GM21528 (cell line): Measurements from ENCODE around the gene ABCC1.
"Not testable (repeated sequence)": the region's sequence is repeated elsewhere in the genome, so short reads cannot be mapped to it uniquely, and the experiment has no call there.

Source experiments
- ATAC-seq: cut with Tn5 transposase; IDR thresholded peaks from one replicate; pipeline ENCODE4 v1.9.1; 2021; ENCODE audit warnings: mild to moderate bottlenecking, moderate library complexity; ENCODE audit not compliant: unreplicated experiment, low FRiP score

ABCC1 gene

GRCh38 chr16:16148755-16149154, 199.3 kb downstream of the ABCC1 start:
- ATAC-seq = no peak

- ATAC-seq = no peak
Measured at GRCh38 chr16:16149710-16150116, 200.3 kb downstream of the ABCC1 start.

- ATAC-seq = no peak
Measured at GRCh38 chr16:16150117-16150877, 200.9 kb downstream of the ABCC1 start.

GRCh38 chr16:16150878-16151152, 201.4 kb downstream of the ABCC1 start:
- ATAC-seq = no peak

DNA sequence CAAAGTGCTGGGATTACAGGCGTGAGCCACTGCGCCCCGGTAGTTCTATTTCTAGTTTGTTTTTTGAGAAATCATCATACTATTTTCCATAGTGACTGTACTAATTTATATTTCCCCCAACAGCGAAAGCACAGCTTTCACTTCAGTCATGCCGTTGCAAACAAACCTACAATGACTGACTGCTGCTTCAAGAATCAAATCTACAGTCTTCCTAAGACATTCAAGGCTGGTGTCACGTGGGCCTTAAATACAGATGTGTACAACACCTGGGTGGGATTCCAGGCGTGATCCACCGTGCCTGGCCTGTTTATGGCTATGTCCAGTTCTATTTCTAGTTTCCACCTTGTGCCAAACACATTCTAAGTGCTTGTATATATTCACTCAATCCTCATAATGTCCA, 201.9 kb downstream of the ABCC1 start:
- no peak for ATAC-seq

GRCh38 chr16:16153000-16153399, 203.6 kb downstream of the ABCC1 start:
- not testable (repeated sequence) for ATAC-seq

DNA sequence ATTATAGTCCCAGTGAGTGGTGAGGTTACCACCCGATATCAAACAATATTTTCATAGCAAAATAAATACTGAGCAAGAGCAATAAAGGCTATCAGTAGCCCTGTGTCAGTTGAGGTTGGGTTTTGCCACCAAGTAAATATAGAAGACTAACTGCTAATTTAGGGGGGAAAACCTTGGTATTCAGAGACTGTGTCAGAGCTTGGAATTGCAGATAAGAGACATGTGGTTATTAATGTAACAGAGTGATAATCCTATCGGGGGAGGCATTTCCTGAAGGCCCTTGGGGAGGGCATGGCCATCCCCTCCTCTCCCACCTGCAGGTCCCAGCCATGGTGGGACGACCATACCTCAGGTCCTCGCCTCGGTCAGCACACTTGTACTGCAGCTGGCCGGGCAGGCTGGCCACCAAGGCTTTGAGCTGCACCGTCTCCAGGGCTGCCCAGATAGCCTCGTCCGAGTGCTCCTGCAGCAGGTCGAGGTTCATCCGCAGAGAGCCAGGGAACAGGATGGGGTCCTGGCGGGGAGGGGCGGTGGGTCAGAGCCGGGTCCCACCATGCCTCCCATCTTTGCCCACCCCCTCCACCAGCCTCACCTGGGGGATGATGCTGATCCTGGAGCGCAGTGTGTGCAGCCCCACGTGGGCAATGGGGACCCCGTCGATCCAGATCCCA, 205.0 kb downstream of the ABCC1 start:
- no peak for ATAC-seq

- no peak for ATAC-seq
Measured at GRCh38 chr16:16155234-16155633, 205.8 kb downstream of the ABCC1 start.

DNA sequence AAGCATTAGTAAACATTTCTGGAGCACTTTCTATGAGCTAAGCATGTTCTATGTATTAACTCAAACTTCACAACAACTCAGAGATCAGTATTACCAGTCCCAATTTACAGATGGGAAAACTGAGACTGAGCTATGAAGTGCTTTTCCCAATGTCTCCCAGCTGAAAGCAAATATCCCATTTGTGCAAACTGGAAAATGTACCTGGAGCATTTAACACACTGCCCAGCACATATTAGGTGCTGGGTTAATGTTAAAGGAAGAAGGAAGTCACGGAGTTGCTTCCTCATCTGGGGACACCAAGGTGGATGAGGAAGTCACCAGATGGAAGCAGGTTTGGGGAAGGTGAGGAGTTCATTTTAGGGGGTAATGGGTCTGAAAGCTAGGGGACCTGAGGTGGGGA, 207.8 kb downstream of the ABCC1 start:
- ATAC-seq = no peak

DNA sequence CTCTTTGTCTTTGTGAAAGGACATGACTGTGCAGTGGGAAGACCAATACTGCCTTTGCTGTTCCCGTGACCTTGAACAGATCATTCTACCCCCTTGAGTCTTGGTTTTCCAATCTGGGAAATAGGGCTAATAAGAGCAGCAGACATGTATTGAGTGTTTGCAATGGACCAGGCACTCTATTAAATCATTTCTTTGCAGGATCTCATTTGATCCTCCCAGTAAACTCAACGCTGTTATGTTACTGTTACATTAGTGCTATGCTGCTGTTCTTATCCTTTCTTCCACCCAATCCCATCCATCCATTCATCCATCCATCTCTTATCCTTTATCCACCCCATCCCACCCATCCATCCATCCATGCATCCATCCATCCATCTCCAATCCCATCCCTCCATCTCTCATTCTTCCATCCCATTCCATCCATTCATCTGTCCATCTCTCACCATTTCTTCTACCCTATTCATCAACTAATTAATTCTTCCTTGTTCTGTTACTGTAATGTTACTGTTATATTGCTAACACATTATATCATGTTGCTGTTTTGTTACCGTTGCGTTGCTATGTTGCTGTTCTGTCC, 208.8 kb downstream of the ABCC1 start:
- no peak for ATAC-seq

- ATAC-seq = no peak
Measured at GRCh38 chr16:16158741-16159374, 209.4 kb downstream of the ABCC1 start.

DNA sequence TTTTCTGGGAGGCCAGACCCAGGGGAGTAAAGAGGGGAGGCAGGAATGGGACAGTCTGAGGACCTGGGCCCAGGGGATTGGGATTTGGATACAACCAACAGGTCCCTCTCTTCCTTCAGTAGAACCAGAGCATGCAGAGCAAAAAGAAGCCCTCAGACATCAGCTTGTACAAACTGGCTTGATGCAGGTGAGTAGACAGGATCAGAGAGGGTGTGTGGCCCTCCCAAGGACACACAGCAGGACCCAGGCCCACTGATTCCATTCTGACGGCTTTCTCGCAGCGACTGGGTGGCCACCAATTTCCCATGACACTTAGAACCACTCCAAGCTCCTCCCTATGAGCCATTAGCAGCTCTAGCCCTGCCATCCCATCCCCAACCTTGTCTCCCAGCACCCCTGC, 210.2 kb downstream of the ABCC1 start:
- no peak for ATAC-seq

DNA sequence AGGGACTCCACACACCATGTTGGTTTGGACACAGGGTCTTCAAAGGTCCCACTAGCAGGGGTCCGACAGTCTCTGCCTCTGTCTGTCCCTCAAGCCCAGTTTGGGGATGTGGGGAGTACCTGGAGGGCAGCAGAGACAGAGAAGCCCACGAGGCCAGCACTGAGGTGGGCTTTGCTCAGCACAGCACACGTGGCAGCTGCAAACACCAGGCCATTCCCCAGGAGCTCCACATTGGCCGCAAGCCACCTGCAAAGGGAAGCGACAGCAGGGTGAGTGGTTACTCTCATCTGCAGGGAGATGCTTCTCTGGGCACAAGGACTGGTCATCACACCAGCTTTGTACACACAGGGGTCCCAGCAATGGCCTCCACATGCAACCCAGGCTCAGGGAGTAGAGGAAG, 211.9 kb downstream of the ABCC1 start:
- no peak for ATAC-seq

- ATAC-seq = not testable (repeated sequence)
Measured at GRCh38 chr16:16161840-16162239, 212.4 kb downstream of the ABCC1 start.

DNA sequence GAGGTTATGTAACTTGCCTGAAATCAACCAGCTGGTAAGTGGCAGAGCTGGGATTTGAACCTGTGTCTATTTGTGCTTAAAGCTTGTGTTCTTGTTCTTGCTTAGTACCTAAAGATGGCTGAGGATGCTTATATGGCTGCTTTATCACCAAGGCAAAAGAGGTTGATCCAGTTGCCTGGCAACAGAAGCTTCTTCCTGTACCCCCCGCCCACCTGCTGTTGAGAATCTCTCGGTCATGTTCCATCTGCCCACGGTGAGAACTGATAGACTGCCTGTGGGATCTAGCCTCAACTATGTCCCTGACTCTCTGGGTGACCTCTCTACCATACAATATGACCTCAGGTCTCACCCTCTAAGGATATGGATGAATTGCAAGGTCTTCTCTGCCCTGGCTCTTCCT, 213.2 kb downstream of the ABCC1 start:
- ATAC-seq = no peak

- no peak for ATAC-seq
Measured at GRCh38 chr16:16163109-16163508, 213.7 kb downstream of the ABCC1 start.

DNA sequence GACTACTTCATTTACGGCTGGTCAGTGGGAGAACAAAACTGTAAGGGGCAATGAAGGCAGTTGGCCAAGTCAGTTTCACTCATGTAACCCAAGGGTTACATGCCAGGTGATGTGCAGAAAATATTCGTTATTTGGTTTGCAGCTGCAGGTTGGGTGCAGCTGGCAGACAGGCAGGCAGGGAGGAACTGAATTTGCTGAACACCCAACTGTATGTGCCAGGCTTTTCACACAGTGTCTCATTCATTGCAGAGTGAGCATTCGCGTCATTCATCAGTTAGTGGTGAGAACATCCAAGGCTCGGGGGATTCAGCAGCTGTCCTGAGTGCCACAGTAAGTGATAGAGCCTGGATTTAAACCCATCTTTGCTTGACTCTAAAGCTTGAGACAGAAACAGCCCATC, 214.2 kb downstream of the ABCC1 start:
- ATAC-seq = no peak

DNA sequence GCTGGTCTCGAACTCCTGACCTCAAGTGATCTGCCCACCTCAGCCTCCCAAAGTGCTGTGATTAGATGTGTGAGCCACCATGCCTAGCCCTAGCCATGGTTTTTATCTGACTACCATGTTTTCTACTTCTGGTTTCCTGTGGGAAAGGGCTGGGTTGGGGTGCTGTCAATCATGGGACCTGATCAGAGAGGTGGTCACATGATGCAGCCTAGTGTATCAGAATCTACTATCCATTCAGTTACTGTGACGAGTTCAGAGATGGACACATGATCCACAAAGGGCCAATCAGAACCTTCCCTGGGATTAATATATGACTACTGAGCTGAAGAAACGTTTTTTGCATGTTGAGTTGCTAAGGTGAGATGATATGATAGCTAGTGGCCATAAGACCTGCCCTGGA, 214.8 kb downstream of the ABCC1 start:
- no peak for ATAC-seq

DNA sequence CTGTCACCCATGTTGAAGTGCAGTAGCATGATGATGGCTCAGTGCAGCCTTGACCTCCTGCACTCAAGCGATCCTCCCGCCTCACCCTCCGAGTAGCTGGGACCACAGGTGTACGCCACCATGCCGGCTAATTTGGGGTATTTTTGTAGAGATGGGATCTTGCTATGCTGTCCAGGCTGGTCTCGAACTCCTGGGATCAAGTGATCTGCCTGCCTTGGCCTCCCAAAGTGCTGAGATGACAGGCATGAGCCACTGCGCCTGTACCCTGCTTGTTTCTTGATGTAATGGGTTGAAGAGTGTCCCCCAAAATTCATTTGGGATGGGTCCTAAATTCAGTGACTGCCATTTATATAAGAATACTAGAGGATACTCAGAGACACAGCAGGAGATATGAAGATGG, 216.7 kb downstream of the ABCC1 start:
- no peak for ATAC-seq

- ATAC-seq = no peak
Measured at GRCh38 chr16:16166949-16167348, 217.5 kb downstream of the ABCC1 start.

GRCh38 chr16:16167927-16168326, 218.5 kb downstream of the ABCC1 start:
- ATAC-seq = no peak

- no peak for ATAC-seq
Measured at GRCh38 chr16:16168431-16168830, 219.0 kb downstream of the ABCC1 start.
